ENCODE measurements around the gene SLC38A7.
"Not testable (repeated sequence)": the region's sequence is repeated elsewhere in the genome, so short reads cannot be mapped to it uniquely, and the experiment has no call there.

The SLC38A7 gene

DNA sequence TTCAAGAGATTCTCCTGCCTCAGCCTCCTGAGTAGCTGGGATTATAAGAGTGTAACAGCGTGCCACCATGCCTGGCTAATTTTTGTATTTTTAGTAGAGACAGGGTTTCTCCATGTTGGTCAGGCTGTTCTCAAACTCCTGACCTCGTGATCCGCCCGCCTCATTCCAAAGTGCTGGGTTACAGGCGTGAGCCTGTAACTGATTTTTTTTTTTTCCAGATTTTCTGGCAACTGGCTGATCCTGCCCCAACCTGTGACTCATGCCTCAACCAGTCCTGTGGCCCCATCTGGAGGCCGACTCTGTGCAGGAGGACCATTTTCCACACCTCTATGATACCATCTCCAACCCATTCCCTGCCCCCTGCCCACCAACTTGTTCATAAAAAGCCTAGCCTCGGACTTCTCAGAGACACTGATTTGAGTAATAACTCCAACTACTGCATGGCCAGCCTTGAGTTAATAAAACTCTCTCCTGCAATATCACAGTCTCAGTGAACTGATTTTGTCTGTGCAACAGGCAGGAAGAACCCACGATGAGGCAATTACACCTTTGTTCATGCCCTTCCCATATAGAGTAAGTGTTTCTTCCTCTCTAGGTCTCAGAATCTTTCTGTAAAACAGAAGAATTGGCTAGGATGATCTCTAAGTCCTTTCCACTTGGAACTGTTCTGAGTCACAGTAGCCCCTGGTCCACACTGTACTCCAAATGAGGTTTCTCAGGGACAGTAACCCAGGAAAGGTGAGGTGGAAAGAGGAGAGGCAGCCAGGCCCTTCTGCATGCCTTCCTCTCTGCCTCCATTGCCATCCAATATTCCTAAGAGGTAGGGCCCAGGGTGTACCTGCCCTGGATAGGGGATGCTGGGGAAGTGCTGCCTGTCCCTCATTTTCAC lies 46.2 kb downstream of the SLC38A7 start:
- no peak overlapping the region for H3K27ac ChIP-seq (ENCODE audit: insufficient read depth, low read depth, low read length, poor library complexity, severe bottlenecking)
- WGBS, 2 experiments, result 81 to 83% methylated on average over 8 of the region's 8 CpGs
- H3K4me1 ChIP-seq (ENCODE audit: control insufficient read depth, insufficient read depth, low read length), result no peaks in the 10 kb centered on the region
- H3K36me3 ChIP-seq (ENCODE audit: control insufficient read depth, insufficient read depth, low read length), result no peaks in the 10 kb centered on the region
- H3K4me3 ChIP-seq (ENCODE audit: insufficient read depth, low read depth, low read length), result no peak overlapping the region
- H3K9me3 ChIP-seq (ENCODE audit: control insufficient read depth, low read length), result no peaks in the 10 kb centered on the region
- no peaks in the 10 kb centered on the region for H3K27me3 ChIP-seq (ENCODE audit: control insufficient read depth, insufficient read depth, low read length, poor library complexity, severe bottlenecking)

DNA sequence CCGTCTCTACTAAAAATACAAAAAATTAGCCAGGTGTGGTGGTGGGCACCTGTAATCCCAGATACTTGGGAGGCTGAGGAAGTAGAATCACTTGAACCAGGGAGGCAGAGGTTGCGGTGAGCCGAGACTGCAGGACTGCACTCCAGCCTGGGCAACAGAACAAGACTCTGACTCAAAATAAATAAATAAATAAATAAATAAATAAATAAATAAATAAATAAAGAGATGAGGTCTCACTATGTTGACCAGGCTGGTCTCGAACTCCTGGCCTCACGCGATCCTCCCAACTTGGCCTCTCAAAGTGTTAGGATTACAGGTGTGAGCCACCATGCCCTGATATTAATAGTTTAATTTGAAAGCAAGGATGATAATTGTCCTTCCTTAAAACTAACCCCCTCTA lies 47.5 kb downstream of the SLC38A7 start:
- not testable (repeated sequence) for H3K27me3 ChIP-seq (ENCODE audit: control insufficient read depth, insufficient read depth, low read length, poor library complexity, severe bottlenecking); H3K9me3 ChIP-seq (ENCODE audit: control insufficient read depth, low read length); H3K36me3 ChIP-seq (ENCODE audit: control insufficient read depth, insufficient read depth, low read length); H3K4me1 ChIP-seq (ENCODE audit: control insufficient read depth, insufficient read depth, low read length); H3K4me3 ChIP-seq (ENCODE audit: insufficient read depth, low read depth, low read length); H3K27ac ChIP-seq (ENCODE audit: insufficient read depth, low read depth, low read length, poor library complexity, severe bottlenecking)
- WGBS, 2 experiments, result 94 to 97% methylated on average over 4 to 6 of the region's 6 CpGs

DNA sequence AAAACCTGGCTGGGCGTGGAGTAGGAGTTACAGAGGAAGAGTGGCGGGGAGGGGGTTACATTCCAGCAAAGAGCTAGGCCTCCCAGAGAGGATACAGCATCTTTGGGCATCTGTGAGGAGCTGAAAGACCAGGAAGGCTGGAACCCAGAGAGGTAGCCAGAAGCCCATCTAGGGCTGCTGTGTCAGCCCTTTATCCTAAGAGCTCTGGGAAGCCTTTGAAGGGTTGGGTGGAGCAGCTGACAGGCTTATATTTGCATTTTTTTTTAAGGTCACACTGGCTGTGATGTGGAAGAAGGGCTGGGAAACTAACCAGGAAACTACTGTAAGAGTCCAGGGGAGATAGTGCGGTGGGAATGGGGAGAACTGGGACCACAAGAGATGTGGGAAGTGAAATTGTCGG lies 48.1 kb downstream of the SLC38A7 start:
- H3K27me3 ChIP-seq (ENCODE audit: control insufficient read depth, insufficient read depth, low read length, poor library complexity, severe bottlenecking), result no peaks in the 10 kb centered on the region
- no peak overlapping the region for H3K27ac ChIP-seq (ENCODE audit: insufficient read depth, low read depth, low read length, poor library complexity, severe bottlenecking)
- WGBS, 2 experiments, result 85 to 91% methylated on average over 4 of the region's 4 CpGs
- no peaks in the 10 kb centered on the region for H3K36me3 ChIP-seq (ENCODE audit: control insufficient read depth, insufficient read depth, low read length)
- H3K4me3 ChIP-seq (ENCODE audit: insufficient read depth, low read depth, low read length), result no peak overlapping the region
- no peaks in the 10 kb centered on the region for H3K4me1 ChIP-seq (ENCODE audit: control insufficient read depth, insufficient read depth, low read length)
- no peaks in the 10 kb centered on the region for H3K9me3 ChIP-seq (ENCODE audit: control insufficient read depth, low read length)

DNA sequence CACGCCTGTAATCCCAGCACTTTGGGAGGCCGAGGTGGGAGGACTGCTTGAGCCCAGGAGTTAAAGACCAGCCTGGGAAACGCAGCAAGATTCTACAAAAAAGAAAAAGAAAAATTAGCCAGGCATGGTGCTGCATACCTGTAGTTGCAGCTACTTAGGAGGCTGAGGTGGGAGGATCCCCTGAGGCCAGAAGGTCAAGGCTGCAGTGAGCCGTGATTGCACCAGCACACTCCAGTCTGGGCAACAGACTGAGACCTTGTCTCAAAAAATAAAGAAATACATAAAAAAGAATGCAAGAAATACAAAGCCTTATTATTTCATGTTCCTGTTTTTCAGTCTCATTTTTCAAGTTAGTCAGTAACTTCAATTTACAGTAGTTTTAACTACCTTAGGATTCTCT lies 49.1 kb downstream of the SLC38A7 start:
- WGBS, 2 experiments, result 92 to 93% methylated on average over 4 of the region's 4 CpGs
- no peaks in the 10 kb centered on the region for H3K36me3 ChIP-seq (ENCODE audit: control insufficient read depth, insufficient read depth, low read length)
- H3K27ac ChIP-seq (ENCODE audit: insufficient read depth, low read depth, low read length, poor library complexity, severe bottlenecking), result no peak overlapping the region
- H3K9me3 ChIP-seq (ENCODE audit: control insufficient read depth, low read length), result no peaks in the 10 kb centered on the region
- H3K27me3 ChIP-seq (ENCODE audit: control insufficient read depth, insufficient read depth, low read length, poor library complexity, severe bottlenecking), result no peaks in the 10 kb centered on the region
- no peaks in the 10 kb centered on the region for H3K4me1 ChIP-seq (ENCODE audit: control insufficient read depth, insufficient read depth, low read length)
- H3K4me3 ChIP-seq (ENCODE audit: insufficient read depth, low read depth, low read length), result no peak overlapping the region

DNA sequence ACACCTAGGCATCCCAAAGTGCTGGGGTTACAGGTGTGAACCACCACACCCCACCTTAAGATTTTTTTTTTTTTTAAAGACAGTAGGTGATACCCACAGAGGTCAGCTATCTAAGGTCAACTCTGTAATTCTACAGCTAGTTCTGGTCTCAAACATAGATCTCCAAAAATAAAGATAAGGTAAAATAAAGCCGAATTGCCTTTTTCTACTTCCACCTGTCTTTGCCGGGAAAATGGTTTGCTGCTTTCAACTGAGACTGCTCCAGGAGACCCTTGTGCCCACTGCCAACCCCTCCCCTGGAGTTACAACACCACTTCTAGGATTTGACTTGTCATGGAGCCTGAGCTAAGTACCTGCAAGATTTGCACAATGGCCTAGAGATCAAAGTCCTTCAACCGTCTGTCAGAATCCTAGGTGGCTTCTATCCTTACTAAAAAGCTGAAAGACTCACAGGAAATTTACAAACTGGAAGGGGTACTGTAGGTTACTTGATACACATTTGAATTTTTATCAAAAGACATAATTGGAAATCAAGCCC lies 50.2 kb downstream of the SLC38A7 start:
- Histone ChIP-seq H3K4me3 (ENCODE audit: insufficient read depth, low read depth, low read length) (no peak overlapping the region), H3K36me3 (ENCODE audit: control insufficient read depth, insufficient read depth, low read length) (no peaks in the 10 kb centered on the region), H3K27me3 (ENCODE audit: control insufficient read depth, insufficient read depth, low read length, poor library complexity, severe bottlenecking) (no peaks in the 10 kb centered on the region), H3K4me1 (ENCODE audit: control insufficient read depth, insufficient read depth, low read length) (no peaks in the 10 kb centered on the region), H3K27ac (ENCODE audit: insufficient read depth, low read depth, low read length, poor library complexity, severe bottlenecking) (no peak overlapping the region), H3K9me3 (ENCODE audit: control insufficient read depth, low read length) (no peaks in the 10 kb centered on the region)
- 79 to 81% methylated on average over 3 of the region's 3 CpGs for WGBS, 2 experiments

DNA sequence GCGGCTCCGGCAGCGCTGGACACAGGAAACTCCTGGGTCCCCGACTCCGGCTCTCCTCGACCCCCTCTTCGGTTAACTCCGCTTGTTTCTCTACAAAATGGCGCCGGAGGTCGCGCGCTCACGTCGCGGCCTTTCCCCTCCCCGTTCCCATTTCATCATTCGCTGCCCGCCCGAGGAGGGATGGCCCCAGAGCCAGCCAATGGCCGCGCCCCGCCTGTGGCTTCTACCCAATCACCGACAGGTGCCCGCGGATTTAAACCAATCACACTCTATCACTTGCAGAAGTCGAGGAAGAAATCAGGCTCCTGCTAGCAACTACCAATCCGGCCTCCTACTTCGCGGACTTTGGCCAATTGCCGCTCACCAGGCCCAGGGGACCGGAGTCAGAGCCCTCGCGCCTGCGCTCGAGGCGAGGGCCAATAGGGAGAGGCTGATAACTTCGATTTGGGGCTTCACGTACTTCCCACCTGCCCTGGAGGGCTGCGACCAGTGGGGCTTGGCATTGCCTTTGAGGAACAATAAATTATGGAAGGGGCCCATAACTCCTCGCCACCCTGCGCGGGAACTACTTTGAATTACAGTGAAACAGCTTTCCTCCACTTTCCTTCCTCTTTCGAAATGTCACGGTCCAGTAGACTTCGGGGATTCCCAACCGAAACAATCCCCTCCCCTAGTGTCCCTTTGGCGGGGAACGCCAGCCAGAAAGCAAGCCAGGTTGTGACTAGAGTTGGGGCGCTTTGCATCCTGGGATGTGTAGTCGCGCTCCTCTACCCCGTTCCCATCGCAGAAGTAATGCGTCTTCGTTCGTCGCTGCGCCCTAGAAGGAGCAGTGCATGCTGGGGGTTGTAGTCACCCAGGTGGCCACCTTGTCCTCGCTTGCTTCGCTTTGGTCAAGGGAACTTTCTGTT lies 54.6 kb downstream of the SLC38A7 start, which contains the start of gene CNOT1:
Gene CNOT1, minus strand, starts transcription at position 94 of the 908 bp plus-strand sequence. CDS start 30,489 bp downstream, outside the sequence.
- Histone ChIP-seq H3K27ac (ENCODE audit: insufficient read depth, low read depth, low read length, poor library complexity, severe bottlenecking) (peak within 1 kb of the TSS; percentile 98), H3K4me1 (ENCODE audit: control insufficient read depth, insufficient read depth, low read length) (peaks cover 9% of the 10 kb centered on the region), H3K36me3 (ENCODE audit: control insufficient read depth, insufficient read depth, low read length) (no peaks in the 10 kb centered on the region), H3K4me3 (ENCODE audit: insufficient read depth, low read depth, low read length) (peak within 1 kb of the TSS; percentile 90), H3K9me3 (ENCODE audit: control insufficient read depth, low read length) (no peaks in the 10 kb centered on the region), H3K27me3 (ENCODE audit: control insufficient read depth, insufficient read depth, low read length, poor library complexity, severe bottlenecking) (no peaks in the 10 kb centered on the region)
- 0 to 1% methylated on average over 61 of the region's 61 CpGs for WGBS, 2 experiments

DNA sequence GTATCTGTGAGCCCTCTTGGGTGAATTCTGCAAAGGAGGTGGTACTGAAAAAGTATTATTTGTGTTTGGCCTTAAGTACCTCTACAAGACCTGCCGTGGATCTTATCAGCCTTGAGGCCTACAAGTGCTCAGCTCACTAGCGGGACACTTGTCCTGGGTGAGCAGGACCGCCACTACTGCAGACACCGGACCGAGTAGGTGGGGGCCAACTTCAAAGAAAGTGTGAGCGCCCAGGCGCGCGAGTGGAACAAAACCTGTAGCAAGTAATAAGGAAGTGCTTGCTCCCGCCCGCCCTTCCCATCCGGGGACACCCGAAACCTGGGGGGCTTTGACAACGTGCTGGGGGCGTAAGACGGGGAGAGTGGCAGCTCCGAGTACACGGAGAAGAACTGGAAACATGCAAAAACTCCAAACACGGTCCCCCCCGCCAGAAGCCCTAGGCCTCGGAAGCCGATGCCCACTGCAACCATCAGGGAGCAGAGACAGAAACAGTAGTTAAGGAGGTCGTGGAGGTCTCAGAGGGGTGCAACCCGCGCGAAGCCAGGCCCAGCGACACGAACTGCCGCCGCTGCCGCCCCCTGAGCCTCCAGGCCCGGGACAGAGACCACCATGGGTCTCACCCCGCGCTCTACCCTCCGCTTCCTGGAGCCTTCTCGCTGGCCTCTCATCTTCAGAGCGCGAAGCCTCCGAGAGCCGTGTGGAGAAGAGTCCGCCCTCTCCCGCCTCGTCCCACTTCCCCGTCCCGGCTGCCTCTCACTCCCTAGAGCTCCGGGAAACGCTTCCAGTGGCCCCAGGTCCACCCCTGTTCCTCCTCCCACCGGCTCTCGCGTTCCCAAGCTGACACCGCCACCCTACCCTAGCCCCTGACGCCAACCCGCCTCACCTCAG lies 55.5 kb downstream of the SLC38A7 start:
- no peaks in the 10 kb centered on the region for H3K27me3 ChIP-seq (ENCODE audit: control insufficient read depth, insufficient read depth, low read length, poor library complexity, severe bottlenecking)
- peak overlapping the region; percentile 90 for H3K4me3 ChIP-seq (ENCODE audit: insufficient read depth, low read depth, low read length)
- 0% methylated on average over 53 of the region's 53 CpGs for WGBS, 2 experiments
- H3K27ac ChIP-seq (ENCODE audit: insufficient read depth, low read depth, low read length, poor library complexity, severe bottlenecking), result peak overlapping the region; percentile 89
- H3K9me3 ChIP-seq (ENCODE audit: control insufficient read depth, low read length), result no peaks in the 10 kb centered on the region
- H3K4me1 ChIP-seq (ENCODE audit: control insufficient read depth, insufficient read depth, low read length), result peaks cover 9% of the 10 kb centered on the region
- H3K36me3 ChIP-seq (ENCODE audit: control insufficient read depth, insufficient read depth, low read length), result peaks cover 2% of the 10 kb centered on the region

DNA sequence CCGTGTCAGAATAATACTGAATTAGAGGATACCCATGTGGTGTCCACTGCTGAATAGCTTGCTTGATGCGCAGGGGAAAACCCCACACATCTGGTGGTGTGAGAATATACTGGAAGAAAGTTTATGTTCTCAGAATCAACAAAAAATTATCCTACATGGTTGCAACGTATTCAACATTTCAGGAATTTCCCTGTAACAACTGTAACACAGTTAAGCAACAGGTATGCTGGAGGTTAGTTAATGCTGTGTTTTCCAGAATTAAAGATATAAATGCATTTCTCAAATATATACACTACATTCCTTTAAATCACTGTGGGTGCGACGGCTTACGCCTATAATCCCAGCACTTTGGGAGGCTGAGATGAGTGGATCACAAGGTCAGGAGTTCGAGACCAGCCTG lies 60.4 kb downstream of the SLC38A7 start:
- H3K9me3 ChIP-seq (ENCODE audit: control insufficient read depth, low read length), result no peaks in the 10 kb centered on the region
- peaks cover 16% of the 10 kb centered on the region for H3K36me3 ChIP-seq (ENCODE audit: control insufficient read depth, insufficient read depth, low read length)
- 84 to 86% methylated on average over 6 to 7 of the region's 7 CpGs for WGBS, 2 experiments

DNA sequence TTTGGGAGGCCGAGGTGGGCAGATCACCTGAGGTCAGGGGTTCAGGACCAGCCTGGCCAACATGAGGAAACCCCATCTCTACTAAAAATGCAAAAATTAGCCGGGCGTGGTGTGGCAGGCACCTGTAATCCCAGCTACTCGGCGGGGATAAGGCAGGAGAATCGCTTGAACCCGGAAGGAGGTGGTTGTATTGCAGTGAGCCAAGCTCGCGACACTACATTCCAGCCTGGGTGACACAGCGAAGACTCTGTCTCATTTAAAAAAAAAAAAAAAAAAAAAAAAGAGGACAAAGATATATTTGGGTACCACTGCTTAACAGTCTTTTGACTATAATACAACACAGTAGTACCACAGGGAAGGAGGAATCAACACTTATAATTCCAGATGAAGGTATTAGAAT lies 64.2 kb downstream of the SLC38A7 start:
- no peaks in the 10 kb centered on the region for H3K27me3 ChIP-seq (ENCODE audit: control insufficient read depth, insufficient read depth, low read length, poor library complexity, severe bottlenecking)
- no peak overlapping the region for H3K27ac ChIP-seq (ENCODE audit: insufficient read depth, low read depth, low read length, poor library complexity, severe bottlenecking)
- H3K4me1 ChIP-seq (ENCODE audit: control insufficient read depth, insufficient read depth, low read length), result no peaks in the 10 kb centered on the region
- WGBS, 2 experiments, result 93 to 94% methylated on average over 7 to 10 of the region's 10 CpGs
- no peak overlapping the region for H3K4me3 ChIP-seq (ENCODE audit: insufficient read depth, low read depth, low read length)
- peaks cover 20% of the 10 kb centered on the region for H3K36me3 ChIP-seq (ENCODE audit: control insufficient read depth, insufficient read depth, low read length)
- no peaks in the 10 kb centered on the region for H3K9me3 ChIP-seq (ENCODE audit: control insufficient read depth, low read length)

More for the DNA sequence above, 60.4 kb downstream of the SLC38A7 start:
- H3K4me3 ChIP-seq (ENCODE audit: insufficient read depth, low read depth, low read length), result no peak overlapping the region
- no peak overlapping the region for H3K27ac ChIP-seq (ENCODE audit: insufficient read depth, low read depth, low read length, poor library complexity, severe bottlenecking)
- H3K27me3 ChIP-seq (ENCODE audit: control insufficient read depth, insufficient read depth, low read length, poor library complexity, severe bottlenecking), result no peaks in the 10 kb centered on the region
- peaks cover 9% of the 10 kb centered on the region for H3K4me1 ChIP-seq (ENCODE audit: control insufficient read depth, insufficient read depth, low read length)

Data from ectodermal cell (in vitro differentiated cells).